EL (cell line): ENCODE data around the gene NPHP3.
A peak's percentile ranks its signal among the peaks of the same experiment; 100 is the strongest.

Experiments
- DNase-seq: peaks from one replicate; pipeline ENCODE4 v3.0.0-alpha.2; 2016

The NPHP3 gene

DNA sequence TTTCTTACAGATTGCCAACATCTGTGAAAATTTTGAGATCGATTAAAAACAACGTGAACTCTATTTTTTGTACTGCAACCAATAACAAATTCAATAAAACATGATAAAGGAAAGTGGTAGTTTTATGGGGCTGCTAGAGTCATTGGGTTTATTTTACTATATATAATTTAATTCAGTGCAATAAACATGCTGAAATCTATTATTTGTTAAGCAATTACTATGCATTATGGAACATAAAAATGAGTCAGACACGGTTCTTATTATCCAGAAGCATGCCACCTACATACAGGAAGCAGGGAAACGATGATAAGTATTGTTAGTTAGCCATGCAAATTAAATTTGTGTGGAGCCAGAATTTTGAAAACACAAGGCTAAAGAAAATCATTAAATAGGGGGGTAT lies 27.2 kb downstream of the NPHP3 start:
- no peak for DNase-seq

DNA sequence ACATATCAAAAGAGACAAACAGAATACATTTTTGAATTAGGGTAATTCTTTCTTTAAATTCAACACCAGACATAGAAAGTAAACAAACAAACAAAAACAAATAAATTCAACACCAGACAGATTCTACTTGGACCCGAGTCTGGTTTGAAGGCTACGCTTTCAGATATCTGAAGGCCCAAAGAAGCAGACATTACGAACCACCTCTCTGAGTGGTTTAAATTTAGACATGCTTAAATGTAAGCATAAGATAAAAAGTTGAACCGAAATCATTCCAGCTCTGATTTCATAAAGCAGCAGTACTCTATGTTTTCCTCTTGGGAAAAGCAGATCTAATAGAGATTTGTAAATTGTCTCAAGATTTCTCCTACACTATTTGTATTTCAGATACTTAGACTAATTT lies 32.2 kb downstream of the NPHP3 start:
- DNase-seq: no peak

DNA sequence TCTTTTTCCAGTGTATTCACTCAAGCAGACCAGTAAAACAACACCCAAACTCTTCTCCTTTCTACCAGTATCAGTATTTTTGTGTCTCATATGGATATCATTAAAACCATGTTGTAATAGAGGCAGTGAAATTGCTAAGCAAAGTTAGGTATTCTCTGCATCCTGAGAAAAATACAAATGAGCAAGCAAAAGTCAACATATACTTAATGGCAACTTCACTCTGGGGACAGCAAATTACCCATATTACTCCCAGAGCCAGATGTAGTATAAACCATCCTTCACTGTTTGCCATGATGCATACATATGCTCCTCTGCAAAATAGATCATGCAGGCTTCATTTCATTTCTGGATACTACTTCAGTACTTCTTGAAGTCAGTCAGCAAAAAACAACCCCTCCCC lies 40.0 kb downstream of the NPHP3 start:
- no peak for DNase-seq

DNA sequence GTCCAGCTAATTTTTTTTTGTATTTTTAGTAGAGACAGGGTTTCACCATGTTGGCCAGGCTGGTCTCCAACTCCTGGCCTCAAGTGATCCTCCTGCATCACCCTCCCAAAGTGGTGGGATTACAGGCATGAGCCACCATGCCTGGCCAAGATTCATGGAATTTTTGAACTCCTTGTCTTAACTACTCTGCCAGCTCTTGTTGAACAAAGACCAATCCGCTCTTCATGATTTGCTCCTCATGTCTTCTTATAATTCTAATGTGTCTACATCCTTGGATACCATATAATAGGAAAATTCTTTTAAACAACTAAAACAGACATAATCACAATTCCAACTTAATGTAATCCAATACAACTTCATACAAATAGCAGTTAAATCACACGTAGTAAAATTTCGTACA lies 40.8 kb downstream of the NPHP3 start:
- DNase-seq: no peak

DNA sequence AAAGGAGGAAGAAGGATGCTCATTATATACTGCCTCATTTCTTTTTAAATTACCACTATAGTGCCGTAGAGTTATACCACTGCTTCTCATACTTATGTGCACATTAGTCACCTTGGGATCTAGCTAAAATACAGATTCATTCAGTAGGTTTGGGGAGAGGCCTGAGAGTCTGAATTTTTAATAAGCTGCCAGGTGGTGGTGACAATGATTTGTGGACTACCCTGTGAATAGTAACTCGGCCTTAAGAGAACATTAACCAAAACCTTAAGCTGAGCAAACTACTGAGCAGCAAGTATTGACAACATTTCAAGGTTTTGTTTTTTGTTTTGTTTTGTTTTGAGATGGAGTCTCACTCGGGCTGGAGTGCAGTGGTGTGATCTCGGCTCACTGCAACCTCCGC lies 42.3 kb downstream of the NPHP3 start:
- no peak for DNase-seq

DNA sequence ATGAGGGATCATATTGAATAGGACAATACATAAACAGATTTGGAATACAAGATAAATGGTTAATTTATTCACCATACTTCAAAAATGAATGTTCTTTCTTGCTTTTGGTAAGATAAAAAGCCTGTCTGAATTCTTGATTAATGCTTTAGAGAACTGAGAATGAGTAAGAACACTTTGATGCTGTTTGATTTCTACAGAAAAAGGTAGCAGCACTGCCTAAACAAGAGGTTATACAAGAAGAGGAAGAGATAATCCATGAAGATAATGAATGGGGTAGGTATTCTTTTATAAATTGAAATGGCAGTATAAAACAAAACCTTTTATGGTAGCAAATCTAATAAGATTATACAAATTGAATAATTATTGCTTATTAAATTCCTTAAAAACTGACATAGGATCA lies 46.8 kb downstream of the NPHP3 start:
- DNase-seq: no peak

DNA sequence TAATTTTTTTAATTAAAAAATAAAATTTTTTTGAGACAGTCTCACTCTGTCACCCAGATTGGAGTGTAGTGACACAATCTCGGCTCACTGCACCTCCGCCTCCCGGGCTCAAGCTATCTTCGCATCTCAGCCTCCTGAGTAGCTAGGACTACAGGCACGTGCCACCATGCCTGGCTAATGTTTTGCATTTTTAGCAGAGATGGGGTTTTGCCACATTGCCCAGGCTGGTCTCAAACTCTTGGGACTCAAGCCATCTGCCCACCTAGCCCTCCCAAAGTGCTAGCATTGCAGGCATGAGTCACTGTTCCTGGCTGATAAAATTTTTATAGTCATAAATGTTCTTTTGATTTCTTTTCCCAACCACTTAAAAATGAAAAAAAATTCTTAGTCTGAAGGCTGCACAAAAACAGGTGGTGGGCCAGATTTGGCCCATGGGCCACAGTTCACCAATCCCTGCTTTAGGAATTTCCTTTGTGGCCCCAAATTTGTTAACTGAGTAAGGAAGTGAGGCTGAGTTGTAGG lies 52.9 kb downstream of the NPHP3 start:
- peak; percentile 7 for DNase-seq

DNA sequence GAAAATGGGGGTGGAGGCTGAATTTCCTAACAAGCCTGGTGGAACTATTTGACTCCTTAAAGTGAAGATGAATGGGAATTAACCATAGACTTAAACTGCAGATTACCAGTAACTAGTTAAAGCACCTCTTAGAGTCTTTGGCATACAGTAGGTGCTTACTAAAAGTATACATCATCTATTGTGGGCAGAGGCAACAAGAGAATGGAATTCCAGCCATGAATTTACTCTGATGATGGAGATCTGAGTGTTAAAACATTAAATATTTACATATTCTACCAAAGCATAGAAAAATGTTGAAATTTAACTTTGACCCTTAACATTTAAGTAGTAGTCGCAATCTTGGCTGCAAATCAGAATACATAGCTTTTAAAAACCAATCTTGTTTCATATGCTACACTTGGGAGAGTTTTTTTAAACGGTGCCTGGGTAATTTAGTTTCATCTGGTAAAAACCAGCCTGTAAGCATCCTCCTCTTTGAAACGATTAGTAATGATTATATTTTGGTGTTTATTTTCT lies 56.9 kb downstream of the NPHP3 start:
- DNase-seq: no peak

DNA sequence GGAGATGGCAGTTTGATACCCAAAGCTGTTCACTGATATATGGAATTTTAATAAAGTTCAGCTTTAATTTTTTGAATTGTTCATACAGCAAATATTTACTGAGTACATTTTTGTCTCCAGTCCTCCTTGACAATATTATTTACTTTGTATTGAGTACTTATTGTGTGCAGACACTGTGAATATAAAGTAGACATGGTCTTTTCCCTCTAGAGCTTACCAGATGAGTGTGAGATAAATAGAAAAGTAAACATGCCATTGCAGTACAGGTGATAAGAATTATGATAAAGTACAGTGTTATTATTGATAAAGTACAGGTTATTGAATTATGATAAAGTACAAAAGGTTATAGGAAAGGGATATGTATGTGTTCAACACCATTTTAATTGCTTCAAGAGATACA lies 60.0 kb downstream of the NPHP3 start:
- no peak for DNase-seq

DNA sequence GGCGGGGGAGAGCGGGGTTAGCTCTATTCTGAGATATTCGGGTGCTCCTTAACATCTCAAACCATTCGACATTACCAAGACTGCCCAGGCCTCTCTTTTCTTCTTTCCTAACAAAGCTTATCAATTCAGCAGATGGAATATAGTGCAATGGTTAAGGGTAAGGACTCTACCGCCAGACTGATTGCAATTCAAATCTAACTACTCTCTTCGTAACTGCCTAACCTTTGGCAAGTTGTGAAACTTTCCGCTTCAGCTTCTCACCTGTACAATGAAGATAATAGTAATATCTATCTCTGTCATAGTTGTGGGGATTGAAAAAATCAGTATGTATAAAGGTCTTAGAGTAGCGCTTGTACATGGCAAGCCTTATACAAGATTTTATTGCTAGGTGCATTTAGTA lies 61.1 kb downstream of the NPHP3 start:
- DNase-seq: peak; percentile 2

DNA sequence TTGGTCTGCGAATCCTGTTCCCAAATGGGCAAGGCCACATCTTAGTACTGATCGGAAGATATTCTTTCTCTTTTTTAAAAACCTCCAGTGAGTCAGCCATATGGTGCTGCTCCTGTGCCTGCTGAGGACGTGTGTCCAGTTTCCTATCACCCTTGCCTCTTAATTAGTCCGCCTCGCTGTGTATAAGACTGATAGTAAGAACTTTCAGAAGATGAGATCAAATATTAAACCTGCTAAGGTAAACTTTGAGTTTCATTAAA lies 61.5 kb downstream of the NPHP3 start:
- DNase-seq: peak; percentile 41

DNA sequence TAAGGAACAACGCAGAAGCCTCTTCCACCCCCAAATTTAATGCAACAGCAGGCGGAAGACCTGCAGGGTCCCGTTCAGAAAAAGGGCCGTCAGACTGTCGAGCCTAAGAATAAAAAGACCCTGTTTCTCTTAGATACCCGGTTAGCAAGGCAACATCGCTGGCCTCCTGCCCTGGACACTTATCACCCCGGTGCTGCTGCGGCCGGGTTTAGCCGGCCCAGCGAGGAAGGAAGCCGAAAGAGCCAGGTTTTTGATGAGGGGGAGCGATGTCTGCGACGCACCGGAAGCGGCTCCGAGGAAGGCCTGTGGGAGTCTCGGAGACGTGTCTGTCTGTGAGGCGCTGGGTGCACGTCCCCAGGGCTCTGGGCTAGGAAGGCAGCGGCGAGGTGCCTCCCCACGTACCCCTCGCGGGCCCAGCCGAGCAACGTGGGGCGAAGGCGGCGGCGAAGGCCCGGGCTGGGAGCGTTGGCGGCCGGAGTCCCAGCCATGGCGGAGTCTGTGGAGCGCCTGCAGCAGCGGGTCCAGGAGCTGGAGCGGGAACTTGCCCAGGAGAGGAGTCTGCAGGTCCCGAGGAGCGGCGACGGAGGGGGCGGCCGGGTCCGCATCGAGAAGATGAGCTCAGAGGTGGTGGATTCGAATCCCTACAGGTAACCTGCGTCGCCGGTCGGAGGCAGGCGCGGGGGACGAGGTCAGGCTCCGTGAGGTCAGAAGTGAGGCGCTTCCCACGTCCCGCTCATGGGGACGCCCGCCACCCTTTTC lies 62.0 kb downstream of the NPHP3 start, which contains the start of gene UBA5:
Gene UBA5 (plus strand): TSS at position 278 of the 759 bp plus-strand sequence. CDS start 209 bp downstream, at position 487.
- DNase-seq: peak; percentile 77

DNA sequence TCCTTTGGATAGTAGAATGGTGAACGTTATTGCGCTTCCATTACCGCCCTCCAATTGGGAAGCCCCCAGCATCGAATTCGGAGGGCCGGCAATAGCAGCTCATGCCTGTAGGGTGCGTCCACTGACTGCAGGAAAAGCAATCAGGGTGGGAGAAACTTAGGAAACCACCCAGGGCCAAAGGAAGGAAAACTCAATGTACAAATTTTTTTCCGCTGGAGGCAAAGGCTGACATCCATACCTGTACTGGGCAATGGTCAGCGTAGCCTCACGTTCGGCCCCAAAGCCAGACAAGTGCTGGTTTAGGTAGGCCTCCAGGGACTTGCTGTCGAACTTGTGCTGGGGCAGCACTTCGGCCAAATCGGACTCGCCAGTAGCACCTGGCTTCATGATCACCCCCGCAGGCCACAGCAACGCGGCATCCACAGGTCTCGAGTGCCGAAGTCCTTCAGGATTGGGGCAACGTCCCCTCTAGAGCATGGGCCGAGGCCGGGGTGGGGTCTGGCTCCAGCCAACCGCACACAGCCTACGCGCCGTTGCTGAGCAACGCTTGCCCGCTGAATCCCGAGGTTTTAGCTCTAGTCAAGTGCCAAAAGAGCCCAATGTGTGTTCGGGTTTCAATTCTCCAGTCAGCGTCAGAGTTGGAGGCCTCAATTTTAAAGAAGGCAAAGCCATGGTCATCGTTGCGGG lies 62.7 kb downstream of the NPHP3 start, which contains the start of gene ACAD11:
Gene ACAD11 (minus strand): TSS at position 445 of the 687 bp plus-strand sequence. CDS start 58 bp downstream, at position 387.
- DNase-seq: peak; percentile 75

DNA sequence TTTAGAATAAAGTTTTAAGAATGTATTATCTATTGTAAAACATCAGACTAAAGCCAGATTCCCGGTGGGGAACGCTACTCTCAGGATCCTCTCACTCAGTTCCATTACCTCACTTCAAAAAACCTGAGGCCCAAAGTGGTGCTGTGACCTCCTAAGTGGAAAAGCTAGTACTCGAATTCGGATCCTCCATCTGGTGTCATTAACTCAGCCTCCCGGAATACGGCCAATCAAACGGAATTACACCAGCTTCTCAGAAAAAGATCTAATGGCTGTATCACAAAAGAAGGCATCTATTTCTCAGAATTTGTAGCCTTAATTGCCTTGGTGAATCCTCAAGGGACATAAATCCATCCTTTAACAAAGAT lies 63.2 kb downstream of the NPHP3 start:
- no peak for DNase-seq

DNA sequence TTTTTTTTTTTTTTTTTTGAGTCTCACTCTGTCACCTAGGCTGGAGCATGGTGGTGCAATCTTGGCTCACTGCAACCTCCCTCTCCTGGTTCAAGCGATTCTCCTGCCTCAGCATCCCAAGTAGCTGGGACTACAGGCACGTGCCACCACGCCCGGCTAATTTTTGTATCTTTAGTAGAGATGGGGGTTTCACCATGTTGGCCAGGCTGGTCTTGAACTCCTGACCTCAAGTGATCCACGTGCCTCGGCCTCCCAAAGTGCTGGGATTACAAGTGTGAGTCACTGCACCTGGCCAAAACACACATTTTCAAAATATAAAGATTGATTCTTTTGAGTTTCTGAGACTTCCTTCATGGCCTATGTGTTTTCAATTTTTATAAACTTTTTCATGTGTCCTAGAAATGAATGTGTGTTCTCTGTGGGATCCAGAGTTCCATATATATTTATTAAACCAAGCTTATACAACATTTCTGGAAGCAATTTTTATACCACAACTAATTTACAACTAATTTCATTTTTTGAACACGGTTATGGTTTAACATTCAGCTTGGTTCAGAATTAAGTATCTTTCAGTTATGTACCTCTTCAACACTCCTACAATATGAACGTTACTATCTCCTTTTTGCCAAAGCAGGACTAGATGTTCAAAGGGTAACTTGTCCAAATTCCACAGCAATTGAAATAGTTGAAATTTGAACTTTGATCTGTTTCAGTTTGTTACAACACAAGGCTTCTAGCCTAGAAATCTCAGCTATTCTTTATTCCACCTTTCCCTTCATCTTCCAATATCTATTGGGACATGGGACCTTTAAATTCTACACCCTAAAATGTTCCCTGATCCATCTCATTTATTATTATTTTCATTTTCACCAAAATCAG lies 64.1 kb downstream of the NPHP3 start:
- no peak for DNase-seq

DNA sequence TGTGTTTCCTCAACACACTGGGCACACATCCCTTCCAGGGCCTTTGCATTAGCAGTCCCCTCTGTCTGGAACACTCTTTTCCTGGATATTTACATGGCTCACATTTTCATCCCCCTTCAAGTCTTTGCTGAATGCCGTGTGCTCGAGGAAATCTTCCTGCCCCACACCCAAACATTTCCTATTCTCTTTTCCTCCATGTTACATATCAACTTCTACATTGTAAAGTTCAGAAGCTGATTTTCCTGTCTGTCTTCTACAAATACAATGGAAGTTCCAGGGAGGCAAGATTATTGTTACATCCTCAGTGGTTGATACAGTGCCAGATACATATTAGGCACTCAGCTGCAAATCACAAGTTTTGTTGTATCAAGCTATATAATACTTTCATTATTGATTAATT lies 66.7 kb downstream of the NPHP3 start:
- DNase-seq: no peak

DNA sequence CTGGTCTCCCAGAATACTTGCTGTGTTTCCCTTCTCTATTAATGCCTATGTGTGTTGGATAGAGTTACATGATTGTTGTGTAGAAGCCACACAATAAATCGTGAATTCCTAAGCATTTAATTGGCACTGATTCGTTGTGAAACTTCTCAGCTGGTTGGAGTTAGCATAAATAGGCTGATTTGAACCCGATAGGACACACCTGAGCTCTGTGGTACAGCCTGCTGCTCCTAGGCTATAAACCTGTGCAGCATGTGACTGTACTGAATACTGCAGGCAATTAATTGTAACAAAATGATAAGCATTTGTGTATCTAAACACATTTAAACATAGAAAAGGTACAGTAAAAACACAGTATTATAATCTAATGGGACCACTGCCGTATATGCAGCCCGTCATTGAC lies 67.5 kb downstream of the NPHP3 start:
- DNase-seq: no peak

DNA sequence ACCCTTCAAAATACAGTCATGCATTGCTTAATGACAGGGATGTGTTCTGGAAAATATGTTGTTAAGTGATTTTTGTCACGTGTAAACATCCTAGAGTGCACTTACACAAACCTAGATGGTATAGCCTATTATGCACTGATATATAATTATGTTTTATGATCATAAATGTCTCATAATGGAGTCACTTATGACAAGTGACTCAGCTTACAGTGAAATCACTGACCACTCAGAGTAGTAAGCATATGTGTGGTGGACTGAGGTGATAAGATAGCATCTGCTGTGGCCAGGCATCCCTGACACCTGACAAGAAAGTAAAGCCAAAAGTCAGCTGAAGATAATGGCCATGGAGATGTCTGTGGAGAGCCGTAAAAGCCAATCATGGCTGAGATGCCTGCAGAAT lies 68.0 kb downstream of the NPHP3 start:
- DNase-seq: peak; percentile 6

DNA sequence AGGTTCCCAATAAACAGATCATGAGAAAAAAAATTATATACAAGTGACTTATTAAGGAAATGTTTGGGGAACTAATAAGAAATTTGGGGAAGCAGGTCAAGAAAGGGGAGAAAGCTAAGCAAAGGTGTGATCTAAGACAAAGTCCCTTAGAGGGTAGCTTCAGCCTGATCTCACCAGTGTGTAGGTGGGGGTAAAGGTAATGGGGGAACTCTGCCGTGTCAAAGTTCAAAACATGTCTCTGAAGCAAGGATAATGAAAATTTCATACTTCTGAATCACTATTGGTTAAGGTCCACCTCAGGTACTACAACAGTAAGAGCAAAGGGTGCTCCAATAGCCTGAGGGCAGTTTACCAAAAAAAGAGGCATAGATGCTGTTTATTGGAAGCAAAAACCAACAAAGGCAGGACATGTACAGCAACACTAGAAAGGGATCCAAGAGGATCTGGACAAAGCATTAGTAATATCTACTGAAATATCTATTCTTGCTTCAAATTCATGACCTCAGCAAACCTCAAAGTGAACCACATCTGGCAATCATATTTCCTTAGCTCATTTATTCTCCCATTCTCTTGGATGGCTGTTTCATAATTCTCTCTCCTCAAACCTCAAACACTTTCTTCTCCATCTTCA lies 69.5 kb downstream of the NPHP3 start:
- peak; percentile 36 for DNase-seq

DNA sequence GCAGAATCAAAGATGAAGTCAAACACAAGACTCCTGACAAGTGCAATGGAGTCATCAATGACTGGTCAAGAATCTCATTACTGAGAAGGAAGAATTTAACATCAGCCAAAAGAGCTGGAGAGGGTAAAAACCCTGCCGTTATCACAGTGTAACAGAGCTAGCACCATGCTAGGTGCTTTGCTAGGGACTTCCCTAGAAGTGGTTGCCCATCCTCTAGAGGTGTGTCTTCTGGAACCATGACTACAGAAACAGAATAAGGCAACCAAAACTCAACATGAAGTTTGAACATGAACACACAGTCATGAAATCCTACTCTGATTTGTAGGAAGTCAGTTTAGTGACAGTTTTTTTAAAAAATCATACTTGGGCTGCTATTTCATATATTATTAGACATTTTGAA lies 72.1 kb downstream of the NPHP3 start:
- no peak for DNase-seq

DNA sequence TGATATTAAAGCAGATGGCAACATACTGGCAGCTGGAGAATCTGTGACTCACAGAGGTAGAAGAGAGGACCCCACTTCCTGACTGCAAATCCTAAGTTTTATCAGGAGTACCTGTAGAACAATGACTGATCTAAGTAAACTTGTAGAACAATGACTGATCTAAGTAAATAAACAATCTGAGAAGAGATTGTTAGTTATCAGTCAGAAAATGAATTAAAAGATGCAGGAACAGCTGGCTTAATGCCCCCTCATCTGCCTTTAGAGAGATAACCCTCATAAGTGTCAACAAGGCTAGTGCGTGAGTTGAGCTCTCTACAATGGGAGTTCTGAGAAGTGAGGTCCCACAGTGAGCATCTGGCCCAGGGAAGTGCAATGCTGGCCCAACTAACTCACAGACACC lies 77.2 kb downstream of the NPHP3 start:
- no peak for DNase-seq

DNA sequence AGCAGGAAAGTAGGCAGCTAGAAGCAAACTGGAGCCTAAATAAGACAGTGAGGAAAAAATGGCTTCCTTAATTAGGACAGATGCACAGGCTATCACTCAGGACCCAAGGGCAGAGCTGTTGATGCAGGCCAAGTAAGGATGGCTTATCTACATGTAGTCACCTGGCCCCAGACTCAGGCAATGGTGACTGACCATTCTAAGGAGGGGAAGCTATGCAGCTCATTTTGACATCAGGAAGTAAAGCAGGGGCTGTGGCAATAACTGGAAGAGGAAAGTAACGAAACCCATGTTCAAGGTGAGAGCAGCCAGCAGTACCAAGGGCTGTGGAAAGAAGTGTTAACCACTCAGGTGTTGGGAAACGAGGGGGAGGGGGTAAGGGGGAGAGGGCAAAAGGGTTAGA lies 78.8 kb downstream of the NPHP3 start:
- no peak for DNase-seq

DNA sequence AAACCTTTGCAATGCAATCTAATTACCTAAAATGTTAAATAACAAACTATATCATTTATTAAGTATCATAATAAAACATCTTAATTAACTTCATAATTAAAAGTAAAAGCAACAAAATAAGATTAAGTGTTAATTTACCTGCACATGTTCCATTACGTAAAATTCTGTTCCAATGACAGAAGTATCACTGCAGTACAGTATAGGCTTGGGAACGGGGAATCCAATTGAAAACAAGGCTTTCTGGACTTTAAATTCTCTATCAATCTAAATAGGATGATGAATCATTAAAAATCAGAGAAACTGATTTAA lies 79.7 kb downstream of the NPHP3 start:
- no peak for DNase-seq
